Esophagus muscularis mucosa (tissue), 4 donors: Measurements from ENCODE around the gene BCAP29. TPM values are rescaled to one million over a fixed set of nuclear protein-coding genes. Genes with fewer than 3 reads are reported as not detected.

Source experiments
- DNase-seq: peaks from one replicate; pipeline ENCODE4 v3.0.0-alpha.2; 2017; ENCODE audit errors: extremely low spot score
- H3K27ac ChIP-seq, 4 donors: fragments of 200-600 bp; sonication (generic); replicated peaks in 1 of 4; 1 replicate in 3 of 4; 2 replicates in 1 of 4; pipeline ENCODE4 v1.5.1; 2016 to 2019; ENCODE audit warnings: mild to moderate bottlenecking in 1 of 4
- H3K27me3 ChIP-seq, 4 donors: fragments of 200-600 bp; sonication (generic); one replicate each; pipeline versions ENCODE4 v1.5.1 to v1.6.0; 2016 to 2019
- H3K36me3 ChIP-seq, 4 donors: fragments of 200-600 bp; sonication (generic); one replicate each; pipeline ENCODE4 v1.5.1; 2016 to 2019
- H3K4me1 ChIP-seq, 4 donors: fragments of 200-600 bp; sonication (generic); one replicate each; pipeline ENCODE4 v1.5.1; 2016 to 2019
- H3K4me3 ChIP-seq, 4 donors: fragments of 200-600 bp; sonication (generic); 1 replicate in 2 of 4; 2 replicates in 2 of 4; pipeline ENCODE4 v1.5.1; 2016 to 2019; ENCODE audit warnings: mild to moderate bottlenecking in 4 of 4, moderate library complexity in 1 of 4
- H3K9me3 ChIP-seq, 4 donors: fragments of 200-600 bp; sonication (generic); 1 replicate in 3 of 4; 2 replicates in 1 of 4; pipeline ENCODE4 v1.5.1; 2016 to 2019
- EP300 ChIP-seq: sonication (generic); formaldehyde crosslinking; IDR thresholded peaks from one replicate; pipeline ENCODE4 v1.6.1; 2017; ENCODE audit warnings: antibody characterized with exemption
- POLR2A ChIP-seq: fragments of 450-650 bp; IDR thresholded peaks from one replicate; pipeline ENCODE4 v1.6.1; 2017; ENCODE audit warnings: antibody characterized with exemption, moderate library complexity, mild to moderate bottlenecking, low read depth
- POLR2AphosphoS5 ChIP-seq, 2 donors: sonication (generic); formaldehyde crosslinking; IDR thresholded peaks; one replicate each; pipeline ENCODE4 v1.6.1; 2017; ENCODE audit warnings: antibody characterized with exemption in 2 of 2
- WGBS: methylation state at CpG from one replicate; pipeline ENCODE4 v1.1.5; 2018; 5-methylcytosine and 5-hydroxymethylcytosine counted together
- intact Hi-C: fragments of 100-400 bp; cut with DNase I; formaldehyde crosslinking; loops from one replicate; pipeline ENCODE4 v1.15.1; 2023
- total RNA-seq, 4 donors: library from RNA; depleted of rRNA; stranded (reverse); fragments of >200 nt; gene quantifications; one replicate each; pipeline versions ENCODE4 v1.1.0 to v1.2.1, GENCODE V29; 2016
- TF ChIP-seq, protein P1 (sequence below), 3 experiments: fragments of 200-600 bp in 2 of 3; fragments of 450-650 bp in 1 of 3; sonication (generic) in 2 of 3; IDR thresholded peaks; one replicate each; pipeline ENCODE4 v1.5.1; 2017 to 2019; ENCODE audit warnings: antibody characterized with exemption in 3 of 3, mild to moderate bottlenecking in 2 of 3, moderate library complexity in 1 of 3

BCAP29 gene
- total RNA-seq, 4 donors from 2014 or later: 89.8 to 116 (median 107) TPM

DNA sequence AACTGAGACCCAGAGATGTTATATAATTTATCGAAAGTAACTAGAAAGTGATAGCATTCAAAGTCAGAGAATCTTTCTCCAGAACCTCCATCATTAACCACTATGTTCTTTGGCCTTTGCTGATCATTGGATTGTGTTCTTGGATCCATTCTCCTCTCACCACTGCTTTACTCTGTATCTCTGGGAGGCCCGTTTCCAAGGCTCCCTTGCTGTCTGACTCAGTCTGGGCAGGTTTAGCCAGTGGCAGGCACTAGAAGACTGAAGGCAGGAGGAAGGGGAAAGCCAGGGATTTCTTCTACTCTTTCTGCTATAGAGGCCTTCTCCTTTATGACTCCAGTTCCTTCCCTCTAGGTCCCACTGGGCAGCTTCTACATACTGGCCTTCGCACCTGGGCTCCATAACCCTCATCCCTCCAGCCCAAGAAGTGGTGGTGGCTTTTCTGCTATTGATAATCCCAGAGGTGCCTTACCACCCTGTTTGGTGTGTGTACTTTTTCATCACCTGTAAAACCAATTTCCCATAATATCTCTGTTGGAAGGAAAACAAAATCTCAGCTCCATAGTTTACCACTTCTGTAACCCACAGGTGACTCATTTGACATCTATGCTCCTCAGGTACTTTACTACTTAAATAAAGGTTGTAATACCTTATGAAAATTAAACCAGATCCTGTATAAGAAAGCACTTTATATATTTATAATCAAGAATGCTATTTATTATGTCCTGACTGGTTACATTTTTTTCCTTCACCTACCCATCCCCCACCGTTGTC, 36.0 kb downstream of the BCAP29 start:
- Histone ChIP-seq H3K4me3 (no peak overlapping the region), H3K4me1 (peaks cover 0 to 4% (median 0%) of the 10 kb centered on the region in 4 donors), H3K27ac (no peak overlapping the region), H3K36me3 (peaks cover 18 to 79% (median 42%) of the 10 kb centered on the region in 4 donors), H3K9me3 (no peaks in the 10 kb centered on the region), H3K27me3 (no peaks in the 10 kb centered on the region)
- DNase-seq: no peak
- TF ChIP-seq EP300 (no peak), POLR2AphosphoS5 (IDR thresholded peaks at IDR 0.05) (no peak), POLR2A (no peak)
- TF ChIP-seq, protein P1, sequence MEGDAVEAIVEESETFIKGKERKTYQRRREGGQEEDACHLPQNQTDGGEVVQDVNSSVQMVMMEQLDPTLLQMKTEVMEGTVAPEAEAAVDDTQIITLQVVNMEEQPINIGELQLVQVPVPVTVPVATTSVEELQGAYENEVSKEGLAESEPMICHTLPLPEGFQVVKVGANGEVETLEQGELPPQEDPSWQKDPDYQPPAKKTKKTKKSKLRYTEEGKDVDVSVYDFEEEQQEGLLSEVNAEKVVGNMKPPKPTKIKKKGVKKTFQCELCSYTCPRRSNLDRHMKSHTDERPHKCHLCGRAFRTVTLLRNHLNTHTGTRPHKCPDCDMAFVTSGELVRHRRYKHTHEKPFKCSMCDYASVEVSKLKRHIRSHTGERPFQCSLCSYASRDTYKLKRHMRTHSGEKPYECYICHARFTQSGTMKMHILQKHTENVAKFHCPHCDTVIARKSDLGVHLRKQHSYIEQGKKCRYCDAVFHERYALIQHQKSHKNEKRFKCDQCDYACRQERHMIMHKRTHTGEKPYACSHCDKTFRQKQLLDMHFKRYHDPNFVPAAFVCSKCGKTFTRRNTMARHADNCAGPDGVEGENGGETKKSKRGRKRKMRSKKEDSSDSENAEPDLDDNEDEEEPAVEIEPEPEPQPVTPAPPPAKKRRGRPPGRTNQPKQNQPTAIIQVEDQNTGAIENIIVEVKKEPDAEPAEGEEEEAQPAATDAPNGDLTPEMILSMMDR (IDR thresholded peaks at IDR 0.05): no peak
- intact Hi-C loops: no loop called here
- WGBS: 90% methylated on average over 4 of the region's 4 CpGs

DNA sequence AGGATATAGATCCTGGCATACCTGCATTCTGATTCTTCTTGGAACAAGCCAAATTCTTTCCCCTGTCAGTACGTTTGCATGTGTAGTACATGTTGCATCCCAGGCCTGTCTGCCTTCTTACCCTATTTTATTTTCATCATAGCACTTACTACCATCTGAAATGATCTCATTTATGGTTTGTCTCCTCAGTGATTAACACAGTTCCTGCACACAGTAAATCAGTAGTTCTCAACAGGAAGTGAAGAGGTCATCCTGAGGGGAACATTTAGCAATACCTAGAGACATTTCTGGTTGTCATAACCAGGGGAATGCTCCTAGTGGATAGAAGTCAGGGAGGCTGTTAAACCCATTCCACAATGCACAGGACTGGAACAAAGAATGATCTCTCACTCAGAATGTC, 42.4 kb downstream of the BCAP29 start:
- intact Hi-C loops: no loop called here
- peaks cover 0 to 34% (median 19%) of the 10 kb centered on the region in 4 donors for H3K36me3 ChIP-seq
- 77% methylated on average over 1 of the region's 1 CpG for WGBS
- H3K9me3 ChIP-seq: no peaks in the 10 kb centered on the region
- DNase-seq: no peak
- no peak overlapping the region for H3K4me3 ChIP-seq
- H3K27me3 ChIP-seq: no peaks in the 10 kb centered on the region
- no peak overlapping the region for H3K27ac ChIP-seq
- peaks cover 0 to 8% (median 2%) of the 10 kb centered on the region in 4 donors for H3K4me1 ChIP-seq
- TF ChIP-seq EP300: no peak
- no peak for TF ChIP-seq POLR2A
- TF ChIP-seq POLR2AphosphoS5 (IDR thresholded peaks at IDR 0.05): no peak
- TF ChIP-seq, protein P1 (IDR thresholded peaks at IDR 0.05): no peak

DNA sequence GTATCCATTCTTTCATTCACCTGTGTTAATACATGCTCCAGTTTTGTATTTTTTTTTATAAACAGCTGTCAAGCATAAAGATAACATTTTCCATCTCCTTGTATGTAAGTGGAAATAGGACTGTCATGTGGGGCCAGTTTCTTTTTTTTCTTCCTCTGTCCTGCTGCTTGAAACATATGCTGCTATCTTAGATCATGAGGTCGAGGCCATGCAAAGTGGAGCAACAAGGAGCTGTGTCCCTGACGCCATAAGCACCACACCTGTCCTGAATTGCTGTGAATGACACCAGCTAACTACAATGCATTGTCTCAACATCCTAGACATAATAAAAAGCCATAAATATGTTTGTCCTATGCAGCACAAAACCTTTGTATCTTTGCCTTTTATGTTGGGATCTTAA, 42.8 kb downstream of the BCAP29 start:
- Histone ChIP-seq H3K4me1 (peaks cover 0 to 8% (median 2%) of the 10 kb centered on the region in 4 donors), H3K36me3 (peaks cover 0 to 30% (median 19%) of the 10 kb centered on the region in 4 donors), H3K4me3 (no peak overlapping the region), H3K27me3 (no peaks in the 10 kb centered on the region), H3K27ac (no peak overlapping the region), H3K9me3 (no peaks in the 10 kb centered on the region)
- TF ChIP-seq, protein P1 (IDR thresholded peaks at IDR 0.05): no peak
- TF ChIP-seq POLR2AphosphoS5 (IDR thresholded peaks at IDR 0.05) (no peak), POLR2A (no peak), EP300 (no peak)
- DNase-seq: no peak
- WGBS: 81% methylated on average over 2 of the region's 2 CpGs
- intact Hi-C loops: no loop called here

DNA sequence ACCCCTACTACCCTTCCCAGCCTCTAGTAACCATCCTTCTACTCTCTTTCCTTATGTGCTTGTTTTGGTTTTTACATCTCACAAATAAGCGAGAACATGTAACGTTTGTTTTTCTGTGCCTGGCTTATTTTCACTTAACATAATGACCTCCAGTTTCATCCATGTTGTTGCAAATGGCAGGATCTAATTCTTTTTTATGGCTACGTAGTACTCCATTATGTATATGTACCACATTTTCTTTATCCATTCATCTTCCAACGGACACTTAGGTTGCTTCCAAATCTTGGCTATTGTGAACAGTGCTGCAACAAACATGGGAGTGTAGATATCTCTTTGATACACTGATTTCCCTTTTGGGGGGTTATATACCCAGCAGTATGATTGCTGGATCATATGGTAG, 47.0 kb downstream of the BCAP29 start:
- Histone ChIP-seq H3K4me1 (peaks cover 0 to 8% (median 2%) of the 10 kb centered on the region in 4 donors), H3K27me3 (no peaks in the 10 kb centered on the region), H3K9me3 (no peaks in the 10 kb centered on the region), H3K4me3 (no peak overlapping the region), H3K36me3 (peaks cover 0 to 17% (median 16%) of the 10 kb centered on the region in 4 donors), H3K27ac (no peak overlapping the region)
- WGBS: 96% methylated on average over 4 of the region's 4 CpGs
- no peak for TF ChIP-seq EP300
- TF ChIP-seq POLR2A: no peak
- TF ChIP-seq, protein P1 (IDR thresholded peaks at IDR 0.05): no peak
- no peak for TF ChIP-seq POLR2AphosphoS5 (IDR thresholded peaks at IDR 0.05)
- intact Hi-C loops: no loop called here
- no peak for DNase-seq
